ENCODE measurements around the gene PTDSS2. TPM values are rescaled to one million over a fixed set of nuclear protein-coding genes. Genes with fewer than 3 reads are reported as not detected.
"Not testable (repeated sequence)": the region's sequence is repeated elsewhere in the genome, so short reads cannot be mapped to it uniquely, and the experiment has no call there.

PTDSS2 gene
- total RNA-seq, 2 experiments from 2014 or later, result 26.2 to 30.0 TPM

GRCh38 chr11:459511-460220 lies 9.6 kb downstream of the PTDSS2 start:
- CTCF ChIA-PET, result interaction anchor here (0.6 kb wide), 1 partner anchor 57 kb away, joined by 3 read pairs; no protein-coding TSS in a partner anchor
- POLR2A ChIA-PET, result no interaction called here

- ChIA-PET POLR2A (no interaction called here), CTCF (no interaction called here)
These were observed 10.5 kb downstream of the PTDSS2 start for GRCh38 chr11:460331-461199.

- ChIA-PET CTCF (no interaction called here), POLR2A (no interaction called here)
These were observed 11.5 kb downstream of the PTDSS2 start for GRCh38 chr11:461626-462025.

- ChIA-PET POLR2A (no interaction called here), CTCF (no interaction called here)
These were observed 12.2 kb downstream of the PTDSS2 start for GRCh38 chr11:462107-462890.

- CTCF ChIA-PET, result no interaction called here
These were observed 14.2 kb downstream of the PTDSS2 start for GRCh38 chr11:464316-464715.

GRCh38 chr11:465896-466530 lies 15.9 kb downstream of the PTDSS2 start:
- ChIA-PET POLR2A (interaction anchor here (0.7 kb wide), 1 partner anchor 11 kb away, joined by 3 read pairs; no protein-coding TSS in a partner anchor), CTCF (no interaction called here)

More at GRCh38 chr11:464316-464715, 14.2 kb downstream of the PTDSS2 start:
- POLR2A ChIA-PET, result no interaction called here

GRCh38 chr11:468036-468435 lies 18.0 kb downstream of the PTDSS2 start:
- ChIA-PET CTCF (no interaction called here), POLR2A (no interaction called here)

- CTCF ChIA-PET, result no interaction called here
- POLR2A ChIA-PET, result no interaction called here
These were observed 18.4 kb downstream of the PTDSS2 start for GRCh38 chr11:468493-468892.

GRCh38 chr11:469026-469683 lies 19.1 kb downstream of the PTDSS2 start:
- POLR2A ChIA-PET, result not testable (repeated sequence)

GRCh38 chr11:469684-470560 lies 19.8 kb downstream of the PTDSS2 start:
- POLR2A ChIA-PET, result no interaction called here
- CTCF ChIA-PET, result no interaction called here

More at GRCh38 chr11:469026-469683, 19.1 kb downstream of the PTDSS2 start:
- CTCF ChIA-PET, result not testable (repeated sequence)

GRCh38 chr11:471468-472145 lies 21.5 kb downstream of the PTDSS2 start:
- ChIA-PET POLR2A (interaction anchor here (0.7 kb wide), 1 partner anchor 158 kb away, joined by 4 read pairs; no protein-coding TSS in a partner anchor), CTCF (no interaction called here)

GRCh38 chr11:472272-472671 lies 22.2 kb downstream of the PTDSS2 start:
- ChIA-PET CTCF (no interaction called here), POLR2A (interaction anchor here (0.7 kb wide), 1 partner anchor 157 kb away, joined by 4 read pairs; no protein-coding TSS in a partner anchor)

- POLR2A ChIA-PET, result no interaction called here
- CTCF ChIA-PET, result no interaction called here
These were observed 22.7 kb downstream of the PTDSS2 start for GRCh38 chr11:472816-473215.

GRCh38 chr11:473415-473814 lies 23.3 kb downstream of the PTDSS2 start:
- POLR2A ChIA-PET, result no interaction called here
- CTCF ChIA-PET, result no interaction called here

GRCh38 chr11:473962-474785 lies 24.1 kb downstream of the PTDSS2 start:
- CTCF ChIA-PET, result no interaction called here
- POLR2A ChIA-PET, result no interaction called here

- POLR2A ChIA-PET, result no interaction called here
- CTCF ChIA-PET, result no interaction called here
These were observed 24.9 kb downstream of the PTDSS2 start for GRCh38 chr11:474914-475506.

GRCh38 chr11:475941-476340 lies 25.9 kb downstream of the PTDSS2 start:
- CTCF ChIA-PET, result no interaction called here

More at GRCh38 chr11:475941-476340, 25.9 kb downstream of the PTDSS2 start:
- POLR2A ChIA-PET, result no interaction called here

Data from activated CD8-positive, alpha-beta memory T cell treated with anti-CD3 and anti-CD28 coated beads for 36 hours (primary cell).